ENCODE data around the gene VWA8.
"Not testable (repeated sequence)": the region's sequence is repeated elsewhere in the genome, so short reads cannot be mapped to it uniquely, and the experiment has no call there.

The VWA8 gene

DNA sequence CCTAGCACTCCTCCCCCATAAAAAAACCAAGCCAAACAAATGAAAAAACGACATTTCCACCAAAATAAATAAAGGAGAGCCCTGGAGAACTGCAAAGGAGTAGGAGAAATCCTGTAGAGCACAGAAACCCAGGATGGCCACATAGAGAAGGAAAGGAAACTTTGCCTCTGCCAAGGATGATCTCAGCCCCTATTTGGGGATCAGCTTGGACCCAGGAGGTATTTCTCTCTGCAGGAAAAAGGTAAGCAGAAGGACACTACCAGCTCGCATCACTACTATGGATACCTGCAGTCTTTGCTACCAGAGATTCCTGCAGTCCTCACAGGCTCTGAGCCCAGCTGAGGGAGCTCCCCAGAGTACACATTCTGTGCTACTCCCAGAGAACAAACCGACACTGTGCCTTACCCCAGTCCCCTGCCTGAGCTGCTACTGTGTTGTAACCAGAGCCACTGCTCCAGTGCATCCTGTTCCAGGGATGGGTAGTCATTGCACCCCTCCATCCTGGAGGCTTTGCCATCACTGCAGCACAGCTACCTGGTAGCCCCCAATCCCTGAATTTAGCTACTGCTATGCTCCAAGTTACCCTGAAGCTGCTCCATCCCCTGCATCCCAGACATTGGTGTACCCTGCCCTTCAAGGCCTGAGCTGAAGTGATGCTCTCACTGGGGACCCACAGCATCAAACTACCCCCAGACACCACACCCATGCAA, 41.7 kb downstream of the VWA8 start:
- no peak for FAIRE-seq

GRCh38 chr13:41917641-41918040, 43.3 kb downstream of the VWA8 start:
- FAIRE-seq = no peak

DNA sequence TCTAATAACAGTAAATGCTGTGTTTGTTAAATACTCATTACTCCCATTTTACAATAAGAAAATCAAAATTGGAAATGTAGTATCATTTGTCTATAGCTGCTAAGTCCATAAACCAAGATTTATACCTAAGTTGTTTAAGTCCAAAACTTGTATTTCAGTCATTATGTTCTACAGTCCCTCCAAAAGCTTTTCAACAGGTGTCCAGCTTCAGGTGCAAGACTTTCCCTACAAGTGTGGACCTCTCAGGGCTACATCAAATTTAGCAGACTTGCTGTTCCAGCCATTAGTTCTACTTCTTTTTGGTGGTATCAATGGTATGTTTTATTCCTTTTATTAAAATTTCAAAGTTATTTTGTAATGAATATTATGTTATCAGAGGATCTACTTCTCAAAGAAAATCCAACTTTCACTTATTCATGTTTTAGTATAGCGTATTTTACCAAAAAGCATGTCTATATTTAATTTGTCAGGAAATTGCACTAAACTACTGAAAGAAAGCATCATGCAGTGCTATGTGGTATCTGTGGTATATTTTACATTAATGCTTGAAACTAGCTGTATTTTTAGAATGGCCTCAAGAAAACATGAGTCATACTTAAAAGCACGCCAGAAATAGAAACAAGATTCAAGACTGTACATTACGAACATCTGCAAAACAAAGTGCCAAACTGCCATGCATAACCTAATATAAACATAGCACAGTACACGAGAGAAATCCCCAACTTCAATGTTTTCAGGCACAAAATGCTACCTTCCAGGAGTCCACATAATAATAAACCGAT, 44.5 kb downstream of the VWA8 start:
- FAIRE-seq = no peak

- FAIRE-seq = no peak
These were observed 45.8 kb downstream of the VWA8 start for GRCh38 chr13:41915081-41915480.

GRCh38 chr13:41914552-41914951, 46.4 kb downstream of the VWA8 start:
- no peak for FAIRE-seq

DNA sequence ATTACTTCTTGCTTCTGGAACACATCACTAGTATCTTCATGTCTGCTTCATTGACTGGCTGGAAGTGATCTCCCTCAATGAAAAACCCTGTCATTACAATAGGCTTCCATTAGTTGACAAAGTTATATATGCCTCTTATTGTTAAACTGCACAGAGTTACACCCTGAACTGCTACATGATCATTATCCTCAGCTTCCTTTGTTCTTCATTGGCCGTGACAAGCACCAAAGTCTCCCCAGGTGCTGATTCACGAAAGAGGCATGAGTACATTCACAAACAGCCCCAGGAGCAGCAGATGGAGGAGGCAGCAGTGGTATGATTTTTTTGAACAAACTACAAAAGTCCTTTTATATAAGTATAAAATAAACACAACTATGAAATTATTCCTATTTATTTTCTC, 51.4 kb downstream of the VWA8 start:
- no peak for FAIRE-seq

GRCh38 chr13:41905600-41906254, 55.2 kb downstream of the VWA8 start:
- FAIRE-seq = no peak

GRCh38 chr13:41900918-41901317, 60.0 kb downstream of the VWA8 start:
- FAIRE-seq = no peak

GRCh38 chr13:41898411-41898810, 62.5 kb downstream of the VWA8 start:
- not testable (repeated sequence) for FAIRE-seq

GRCh38 chr13:41897126-41897525, 63.8 kb downstream of the VWA8 start:
- no peak for FAIRE-seq

GRCh38 chr13:41895478-41895877, 65.4 kb downstream of the VWA8 start:
- FAIRE-seq = peak; percentile 30

DNA sequence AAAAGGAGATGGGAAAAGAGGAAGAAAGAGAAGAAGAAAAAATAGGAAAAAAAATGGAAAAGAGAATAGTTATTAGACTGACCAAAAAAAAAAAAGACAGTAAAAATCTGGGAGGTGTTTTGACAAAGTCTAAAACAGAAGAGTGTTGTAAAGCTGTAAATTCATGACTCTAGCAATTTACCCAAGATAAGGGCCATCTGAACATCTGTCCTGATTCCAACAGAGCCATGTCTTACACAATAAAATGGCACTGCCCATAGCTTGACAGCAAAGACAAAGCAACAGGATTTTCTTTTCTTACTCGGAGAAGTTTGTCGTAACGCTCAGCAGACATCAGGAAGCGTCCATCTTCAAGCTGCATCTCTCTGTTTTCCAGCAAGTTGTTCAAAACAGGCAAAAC, 69.8 kb downstream of the VWA8 start:
- FAIRE-seq = no peak

- no peak for FAIRE-seq
These were observed 77.8 kb downstream of the VWA8 start for GRCh38 chr13:41883147-41883546.

- not testable (repeated sequence) for FAIRE-seq
These were observed 79.0 kb downstream of the VWA8 start for GRCh38 chr13:41881890-41882289.

DNA sequence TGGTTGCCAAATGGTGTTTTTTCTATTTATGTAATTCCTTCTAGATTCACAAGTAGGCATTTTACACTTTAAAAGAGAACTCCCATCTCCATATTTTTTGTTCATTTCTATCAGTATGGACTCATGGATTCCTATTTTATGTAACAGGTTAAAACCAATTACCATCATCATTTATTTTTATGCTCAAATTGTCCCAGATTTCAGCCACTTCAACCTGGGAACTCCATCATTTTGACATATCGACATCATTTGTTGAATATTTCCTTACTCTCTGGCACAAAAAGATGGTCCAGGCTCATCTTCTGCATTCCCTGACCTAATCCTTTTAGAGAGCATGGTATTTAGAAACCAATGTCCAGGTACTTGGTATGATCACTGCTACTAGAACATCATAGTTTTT, 79.9 kb downstream of the VWA8 start:
- FAIRE-seq = no peak

DNA sequence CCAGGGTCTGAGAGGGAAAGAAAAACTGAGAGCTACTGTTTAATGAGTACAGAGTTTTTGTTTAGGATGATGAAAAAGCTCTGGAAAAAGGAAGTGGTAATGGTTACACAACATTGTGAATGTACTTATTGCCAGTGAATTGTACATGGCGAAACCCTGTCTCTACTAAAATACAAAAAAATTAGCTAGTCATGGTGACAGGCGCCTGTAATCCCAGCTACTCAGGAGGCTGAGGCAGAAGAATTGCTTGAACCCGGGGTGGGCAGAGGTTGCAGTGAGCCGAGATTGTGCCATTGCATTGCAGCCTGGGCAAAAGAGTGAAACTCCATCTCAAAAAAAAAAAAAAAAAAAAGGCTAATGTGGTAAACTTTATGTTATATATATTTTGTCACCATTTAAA, 96.3 kb downstream of the VWA8 start:
- FAIRE-seq = no peak

DNA sequence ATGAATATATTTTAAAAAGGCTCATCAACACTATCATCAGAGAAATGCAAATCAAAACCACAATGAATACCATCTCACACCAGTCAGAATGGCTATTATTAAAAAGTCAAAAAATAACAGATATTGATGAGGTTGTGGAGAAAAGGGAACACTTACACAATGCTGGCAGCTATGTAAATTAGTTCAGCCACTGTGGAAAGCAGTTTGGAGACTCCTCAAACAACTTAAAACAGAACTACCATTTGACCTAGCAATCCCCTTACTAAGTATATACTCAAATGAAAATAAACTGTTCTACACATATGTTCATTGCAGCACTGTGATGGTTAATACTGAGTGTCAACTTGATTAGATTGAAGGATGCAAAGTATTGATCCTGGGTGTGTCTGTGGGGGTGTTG, 98.2 kb downstream of the VWA8 start:
- not testable (repeated sequence) for FAIRE-seq

GRCh38 chr13:41859565-41859964, 101.3 kb downstream of the VWA8 start:
- FAIRE-seq = no peak

GRCh38 chr13:41858780-41859179, 102.1 kb downstream of the VWA8 start:
- FAIRE-seq = no peak

- FAIRE-seq = no peak
These were observed 106.2 kb downstream of the VWA8 start for GRCh38 chr13:41854758-41855157.

GRCh38 chr13:41851351-41851750, 109.6 kb downstream of the VWA8 start:
- FAIRE-seq = no peak

DNA sequence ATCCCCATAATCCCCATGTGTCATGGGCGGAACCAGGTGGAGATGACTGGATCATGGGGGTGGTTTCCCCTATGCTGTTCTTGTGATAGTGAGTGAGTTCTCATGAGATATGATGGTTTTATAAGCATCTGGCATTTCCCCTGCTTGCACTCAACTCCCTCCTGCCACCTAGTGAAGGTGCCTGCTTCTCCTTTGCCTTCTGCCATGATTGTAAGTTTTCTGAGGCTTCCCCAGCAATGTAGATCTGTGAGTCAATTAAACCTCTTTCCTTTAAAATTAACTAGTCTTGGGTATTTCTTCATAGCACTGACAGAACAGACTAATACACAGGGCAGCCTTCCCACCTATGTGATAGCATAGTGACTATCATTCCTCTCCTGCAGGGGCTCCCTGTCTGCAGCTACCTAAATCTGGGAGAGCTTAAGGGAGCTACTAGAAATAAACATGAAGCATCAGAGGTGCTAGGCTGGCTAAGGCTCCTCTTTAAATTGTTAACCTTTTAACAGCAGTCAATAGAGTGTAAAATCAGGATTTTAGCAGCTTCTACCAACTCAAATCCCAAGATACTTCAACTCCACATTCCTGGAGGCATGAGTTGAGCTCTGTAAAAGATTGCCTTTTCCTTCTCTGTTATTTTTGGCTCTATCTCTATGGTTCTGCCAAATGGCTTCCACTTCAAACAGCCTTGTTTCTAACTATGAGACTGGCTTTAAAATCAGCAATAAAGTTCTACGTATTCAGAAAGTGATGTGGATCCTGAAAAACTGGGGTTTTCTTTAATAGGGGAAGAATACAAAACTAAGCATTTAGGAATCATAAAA, 112.3 kb downstream of the VWA8 start:
- FAIRE-seq = no peak

DNA sequence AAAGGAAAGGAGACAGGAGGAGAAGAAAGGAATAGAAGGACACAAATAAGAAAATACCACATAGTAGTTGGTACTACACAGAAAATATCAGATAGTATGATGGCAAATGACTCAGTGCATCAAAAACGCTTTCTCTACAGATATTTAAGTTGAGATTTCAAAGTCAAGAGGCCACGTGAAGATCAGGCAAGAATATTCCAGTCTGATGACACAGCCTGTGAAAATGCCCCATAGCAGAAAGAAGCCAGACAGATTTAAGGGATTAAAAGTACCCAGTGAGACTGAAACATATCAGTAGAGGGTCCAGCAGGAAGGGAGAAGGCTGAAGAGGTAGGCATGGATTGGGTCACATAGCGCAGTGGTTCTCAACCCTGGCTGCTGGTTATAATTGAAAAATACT, 113.7 kb downstream of the VWA8 start:
- FAIRE-seq = no peak
